ENCODE results near the gene PTPN4.

The PTPN4 gene

DNA sequence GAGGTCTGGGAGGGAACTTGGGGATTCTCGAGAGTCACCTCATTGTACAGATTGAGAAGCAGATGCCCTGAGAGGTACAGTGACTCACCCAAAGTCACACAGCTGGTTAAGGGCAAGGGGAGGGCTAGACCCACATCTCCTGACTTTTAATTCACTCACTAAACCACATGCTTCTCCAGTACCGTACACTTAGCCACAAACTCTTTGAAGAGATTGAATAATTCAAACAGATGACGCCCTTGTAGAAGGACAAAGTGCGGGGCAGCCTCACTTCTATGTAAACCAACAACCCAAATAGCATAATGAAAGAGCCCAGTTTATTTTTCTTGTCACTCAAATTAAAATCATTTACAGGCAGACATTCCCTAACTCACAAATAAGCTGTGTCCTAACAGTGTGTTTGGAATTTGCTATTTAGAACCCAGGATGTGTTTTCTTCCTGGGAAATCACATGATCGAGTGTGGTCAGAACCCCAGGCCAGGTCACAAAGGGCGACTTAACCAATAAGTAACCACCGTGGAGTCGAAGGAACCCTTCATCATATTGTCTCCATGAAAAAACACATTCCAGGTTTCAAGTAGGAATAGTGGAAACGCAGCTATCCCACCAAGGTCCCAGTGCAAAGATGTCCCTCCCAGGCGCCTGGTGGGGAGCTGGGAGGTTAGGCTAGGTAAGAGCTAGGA lies 35.8 kb upstream of the PTPN4 start:
- TF ChIP-seq, protein P1, sequence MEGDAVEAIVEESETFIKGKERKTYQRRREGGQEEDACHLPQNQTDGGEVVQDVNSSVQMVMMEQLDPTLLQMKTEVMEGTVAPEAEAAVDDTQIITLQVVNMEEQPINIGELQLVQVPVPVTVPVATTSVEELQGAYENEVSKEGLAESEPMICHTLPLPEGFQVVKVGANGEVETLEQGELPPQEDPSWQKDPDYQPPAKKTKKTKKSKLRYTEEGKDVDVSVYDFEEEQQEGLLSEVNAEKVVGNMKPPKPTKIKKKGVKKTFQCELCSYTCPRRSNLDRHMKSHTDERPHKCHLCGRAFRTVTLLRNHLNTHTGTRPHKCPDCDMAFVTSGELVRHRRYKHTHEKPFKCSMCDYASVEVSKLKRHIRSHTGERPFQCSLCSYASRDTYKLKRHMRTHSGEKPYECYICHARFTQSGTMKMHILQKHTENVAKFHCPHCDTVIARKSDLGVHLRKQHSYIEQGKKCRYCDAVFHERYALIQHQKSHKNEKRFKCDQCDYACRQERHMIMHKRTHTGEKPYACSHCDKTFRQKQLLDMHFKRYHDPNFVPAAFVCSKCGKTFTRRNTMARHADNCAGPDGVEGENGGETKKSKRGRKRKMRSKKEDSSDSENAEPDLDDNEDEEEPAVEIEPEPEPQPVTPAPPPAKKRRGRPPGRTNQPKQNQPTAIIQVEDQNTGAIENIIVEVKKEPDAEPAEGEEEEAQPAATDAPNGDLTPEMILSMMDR (IDR thresholded peaks at IDR 0.05): no peak
- no peak for TF ChIP-seq ZFX (IDR thresholded peaks at IDR 0.05; ENCODE audit: borderline replicate concordance)

DNA sequence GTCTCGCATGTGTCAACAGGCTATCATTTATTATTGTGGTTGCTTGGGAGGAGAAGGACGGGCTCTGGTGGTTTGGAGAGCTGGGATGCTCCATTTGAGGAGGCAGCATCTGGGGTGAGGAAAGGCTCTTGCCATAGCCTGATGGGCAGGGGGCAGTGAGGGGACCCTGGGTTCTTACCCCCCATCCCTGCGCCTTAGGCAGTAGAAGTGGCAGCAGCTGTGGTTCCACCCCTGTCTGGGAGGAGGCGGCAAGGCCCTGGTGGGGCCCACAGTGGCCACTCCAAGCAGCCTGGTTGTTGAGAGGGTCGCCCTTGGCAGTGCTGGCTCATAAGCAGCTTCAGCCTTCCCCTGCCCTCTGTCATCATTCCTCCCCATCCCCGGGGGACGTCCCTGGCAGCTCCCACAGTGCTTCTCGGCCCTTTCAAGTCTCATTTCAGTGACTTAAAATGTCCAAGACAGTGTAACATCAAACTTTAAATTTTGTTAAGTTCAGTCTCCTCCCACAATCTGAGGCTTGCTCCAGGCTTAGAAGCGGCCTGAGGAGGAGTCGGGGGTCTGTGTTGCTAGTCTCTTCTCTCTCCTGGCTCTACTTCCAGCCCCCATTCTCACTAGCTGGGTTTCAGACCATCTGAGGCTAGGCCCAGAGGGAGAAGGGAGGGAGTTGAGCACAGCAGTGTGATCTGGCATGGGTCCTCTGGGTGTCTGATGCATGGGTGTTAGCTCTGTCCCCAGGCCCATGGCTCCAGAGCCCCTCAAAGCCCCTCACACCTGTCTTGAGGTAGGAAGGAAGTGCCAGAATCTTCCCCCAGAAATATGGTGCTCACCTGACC lies 34.9 kb upstream of the PTPN4 start:
- H3K27ac ChIP-seq: no peak overlapping the region
- TF ChIP-seq, protein P1 (IDR thresholded peaks at IDR 0.05): no peak
- TF ChIP-seq ZFX (IDR thresholded peaks at IDR 0.05; ENCODE audit: borderline replicate concordance): no peak

More for the DNA sequence above, 35.8 kb upstream of the PTPN4 start:
- no peak overlapping the region for H3K27ac ChIP-seq

DNA sequence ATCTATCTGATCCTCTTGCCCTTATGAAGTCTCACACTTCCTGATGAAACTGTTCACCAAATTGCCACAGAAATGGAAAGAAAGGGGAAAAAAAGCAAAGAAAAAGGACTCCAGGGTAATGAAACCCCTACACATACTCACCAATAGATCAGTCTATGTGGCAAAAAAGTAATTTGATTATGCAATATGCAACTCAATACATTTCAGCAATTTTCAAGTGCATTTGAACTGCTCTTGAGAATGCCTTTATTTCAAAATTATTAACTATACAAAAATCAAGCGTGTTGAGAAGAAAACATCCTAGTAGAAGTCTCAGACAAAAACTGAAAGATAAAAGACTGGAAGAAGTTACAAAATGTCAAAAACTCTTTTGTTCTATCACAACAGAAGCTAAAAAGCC lies 32.2 kb upstream of the PTPN4 start:
- no peak for TF ChIP-seq ZFX (IDR thresholded peaks at IDR 0.05; ENCODE audit: borderline replicate concordance)
- TF ChIP-seq, protein P1 (IDR thresholded peaks at IDR 0.05): no peak
- no peak overlapping the region for H3K27ac ChIP-seq

DNA sequence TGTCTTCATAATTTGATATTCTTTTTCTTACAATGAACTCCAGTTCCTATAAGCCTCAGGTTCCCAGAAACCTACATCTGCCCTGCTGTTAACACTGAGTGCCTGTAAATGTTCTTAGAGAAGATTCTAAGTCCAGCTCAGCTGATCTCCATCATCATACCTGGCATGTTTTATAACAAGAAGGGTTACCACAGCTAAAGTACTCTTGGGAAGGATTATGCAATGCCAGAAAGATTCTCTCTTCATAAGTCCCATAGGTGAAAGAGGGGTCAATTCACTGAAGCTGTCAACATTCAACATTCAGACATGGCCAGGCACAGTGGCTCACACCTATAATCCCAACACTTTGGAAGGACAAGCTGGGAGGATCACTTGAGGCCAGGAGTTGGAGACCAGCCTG lies 31.3 kb upstream of the PTPN4 start:
- no peak overlapping the region for H3K27ac ChIP-seq
- TF ChIP-seq ZFX (IDR thresholded peaks at IDR 0.05; ENCODE audit: borderline replicate concordance): no peak
- TF ChIP-seq, protein P1 (IDR thresholded peaks at IDR 0.05): no peak

DNA sequence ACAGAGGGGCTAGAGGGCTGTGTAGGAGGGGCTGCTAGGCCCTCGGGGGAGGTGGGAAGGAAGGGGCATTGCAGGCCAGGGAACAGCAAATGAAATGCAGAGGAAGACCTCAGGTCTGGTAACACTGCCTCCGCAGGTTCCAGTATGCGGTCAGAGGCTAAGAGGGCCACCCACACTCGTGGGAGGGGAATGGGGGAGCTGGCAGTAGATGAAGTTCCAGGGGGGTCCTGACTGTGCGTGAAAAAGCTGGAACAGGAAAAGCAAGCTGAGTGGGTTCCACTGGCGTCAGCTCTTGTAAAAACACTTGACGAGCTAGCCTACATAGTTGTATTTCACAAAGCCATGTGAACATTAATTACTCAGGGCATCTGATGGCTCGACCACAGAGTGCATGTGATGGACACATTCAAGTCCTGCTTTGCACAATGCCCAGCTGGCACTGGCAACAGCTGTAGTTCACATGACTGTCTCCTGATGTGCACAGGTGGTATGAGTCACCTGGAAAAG lies 29.0 kb upstream of the PTPN4 start:
- no peak for TF ChIP-seq ZFX (IDR thresholded peaks at IDR 0.05; ENCODE audit: borderline replicate concordance)
- TF ChIP-seq, protein P1 (IDR thresholded peaks at IDR 0.05): no peak
- no peak overlapping the region for H3K27ac ChIP-seq

DNA sequence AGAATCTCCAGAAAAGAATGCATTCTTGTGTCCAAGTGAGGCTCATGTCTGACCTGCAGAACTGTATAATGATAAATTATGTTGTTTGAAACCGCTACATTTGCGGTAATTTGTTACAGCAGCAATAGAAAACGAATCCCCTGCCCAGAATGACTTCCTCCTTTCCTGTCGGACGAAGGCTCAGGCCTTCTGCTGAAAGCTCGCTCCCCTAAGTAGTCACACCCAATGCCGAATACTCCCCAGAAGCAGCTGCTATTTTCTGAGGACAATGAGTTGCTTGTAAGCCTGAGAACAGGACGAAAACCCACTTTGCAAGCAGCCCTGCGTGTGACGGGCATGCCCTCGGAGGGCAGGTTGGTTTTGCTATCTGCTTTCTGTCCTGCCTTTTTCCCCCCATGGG lies 27.7 kb upstream of the PTPN4 start:
- TF ChIP-seq, protein P1 (IDR thresholded peaks at IDR 0.05): no peak
- no peak for TF ChIP-seq ZFX (IDR thresholded peaks at IDR 0.05; ENCODE audit: borderline replicate concordance)
- no peak overlapping the region for H3K27ac ChIP-seq

All from 22Rv1 (cell line).